ENCODE measurements around the gene ELN. TPM values are rescaled to one million over a fixed set of nuclear protein-coding genes. Genes with fewer than 3 reads are reported as not detected.

ELN gene
- total and polyA plus RNA-seq, 9 donors, result 13.2 to 51.5 (median 38.1) TPM

DNA sequence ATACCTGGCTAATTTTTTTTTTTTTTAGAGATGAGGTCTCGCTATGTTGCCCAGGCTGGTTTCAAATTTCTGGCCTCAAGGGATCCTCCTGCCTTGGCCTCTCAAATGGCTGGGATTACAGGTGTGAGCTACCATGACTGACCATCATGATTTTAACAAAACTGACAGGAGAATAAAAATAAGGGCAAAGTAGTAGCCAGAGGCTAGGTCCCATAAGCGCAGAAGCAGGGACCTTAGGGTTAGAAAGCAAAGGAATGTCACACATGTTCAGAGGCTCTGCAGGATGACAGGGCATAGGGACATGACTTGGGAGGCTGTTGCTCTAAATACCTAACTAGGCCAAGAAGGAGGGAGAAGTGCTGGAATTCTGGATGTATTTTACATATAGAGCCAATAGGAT, 50.5 kb downstream of the ELN start:
- Histone ChIP-seq H3K27me3 (no peaks in the 10 kb centered on the region), H3K4me3 (no peak overlapping the region), H3K27ac (no peak overlapping the region), H3K36me3 (no peaks in the 10 kb centered on the region), H3K4me1 (ENCODE audit: insufficient read depth) (no peaks in the 10 kb centered on the region), H3K9me3 (no peaks in the 10 kb centered on the region)
- 94 to 98% (median 98%) methylated on average over 2 of the region's 2 CpGs for WGBS, 3 donors
- intact Hi-C loops (cut with DNase I), result loop anchor here in 1 of 4 donors (5.0 kb wide), 1 partner anchor 51 kb away; the partner anchor contains the start of gene ELN
- TF ChIP-seq, protein P1, sequence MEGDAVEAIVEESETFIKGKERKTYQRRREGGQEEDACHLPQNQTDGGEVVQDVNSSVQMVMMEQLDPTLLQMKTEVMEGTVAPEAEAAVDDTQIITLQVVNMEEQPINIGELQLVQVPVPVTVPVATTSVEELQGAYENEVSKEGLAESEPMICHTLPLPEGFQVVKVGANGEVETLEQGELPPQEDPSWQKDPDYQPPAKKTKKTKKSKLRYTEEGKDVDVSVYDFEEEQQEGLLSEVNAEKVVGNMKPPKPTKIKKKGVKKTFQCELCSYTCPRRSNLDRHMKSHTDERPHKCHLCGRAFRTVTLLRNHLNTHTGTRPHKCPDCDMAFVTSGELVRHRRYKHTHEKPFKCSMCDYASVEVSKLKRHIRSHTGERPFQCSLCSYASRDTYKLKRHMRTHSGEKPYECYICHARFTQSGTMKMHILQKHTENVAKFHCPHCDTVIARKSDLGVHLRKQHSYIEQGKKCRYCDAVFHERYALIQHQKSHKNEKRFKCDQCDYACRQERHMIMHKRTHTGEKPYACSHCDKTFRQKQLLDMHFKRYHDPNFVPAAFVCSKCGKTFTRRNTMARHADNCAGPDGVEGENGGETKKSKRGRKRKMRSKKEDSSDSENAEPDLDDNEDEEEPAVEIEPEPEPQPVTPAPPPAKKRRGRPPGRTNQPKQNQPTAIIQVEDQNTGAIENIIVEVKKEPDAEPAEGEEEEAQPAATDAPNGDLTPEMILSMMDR (IDR thresholded peaks at IDR 0.05), result no peak
- TF ChIP-seq EP300 (IDR thresholded peaks at IDR 0.05) (no peak), POLR2A (IDR thresholded peaks at IDR 0.05) (no peak)
- no peak for DNase-seq

DNA sequence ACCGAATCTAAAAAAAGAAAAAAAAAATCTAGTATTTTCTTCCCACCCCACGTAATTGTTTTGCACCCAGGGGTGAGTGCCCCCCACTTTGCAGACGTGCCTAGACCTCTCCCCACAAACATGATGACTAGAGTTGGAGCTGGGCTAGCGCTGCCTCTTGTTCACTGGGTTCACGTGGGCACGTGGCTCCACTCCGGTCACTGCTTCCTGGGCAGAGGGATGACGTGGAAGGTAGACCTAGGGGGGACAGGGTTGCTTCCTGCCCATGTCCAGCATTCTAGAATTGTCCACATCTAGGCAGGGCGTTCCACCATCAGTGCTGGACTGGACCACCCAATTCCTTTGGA, 54.8 kb downstream of the ELN start:
- Histone ChIP-seq H3K9me3 (no peaks in the 10 kb centered on the region), H3K4me1 (ENCODE audit: insufficient read depth) (peaks cover 6% of the 10 kb centered on the region), H3K27ac (no peak overlapping the region), H3K4me3 (no peak overlapping the region), H3K27me3 (no peaks in the 10 kb centered on the region), H3K36me3 (no peaks in the 10 kb centered on the region)
- 81 to 85% (median 84%) methylated on average over 9 of the region's 9 CpGs for WGBS, 3 donors
- DNase-seq, result no peak
- TF ChIP-seq POLR2A (IDR thresholded peaks at IDR 0.05) (no peak), EP300 (IDR thresholded peaks at IDR 0.05) (no peak)
- TF ChIP-seq, protein P1 (IDR thresholded peaks at IDR 0.05), result no peak
- intact Hi-C loops (cut with DNase I), result loop anchor here in 1 of 4 donors (10.0 kb wide), 1 partner anchor 92 kb away; the partner anchor contains the start of gene EIF4H

DNA sequence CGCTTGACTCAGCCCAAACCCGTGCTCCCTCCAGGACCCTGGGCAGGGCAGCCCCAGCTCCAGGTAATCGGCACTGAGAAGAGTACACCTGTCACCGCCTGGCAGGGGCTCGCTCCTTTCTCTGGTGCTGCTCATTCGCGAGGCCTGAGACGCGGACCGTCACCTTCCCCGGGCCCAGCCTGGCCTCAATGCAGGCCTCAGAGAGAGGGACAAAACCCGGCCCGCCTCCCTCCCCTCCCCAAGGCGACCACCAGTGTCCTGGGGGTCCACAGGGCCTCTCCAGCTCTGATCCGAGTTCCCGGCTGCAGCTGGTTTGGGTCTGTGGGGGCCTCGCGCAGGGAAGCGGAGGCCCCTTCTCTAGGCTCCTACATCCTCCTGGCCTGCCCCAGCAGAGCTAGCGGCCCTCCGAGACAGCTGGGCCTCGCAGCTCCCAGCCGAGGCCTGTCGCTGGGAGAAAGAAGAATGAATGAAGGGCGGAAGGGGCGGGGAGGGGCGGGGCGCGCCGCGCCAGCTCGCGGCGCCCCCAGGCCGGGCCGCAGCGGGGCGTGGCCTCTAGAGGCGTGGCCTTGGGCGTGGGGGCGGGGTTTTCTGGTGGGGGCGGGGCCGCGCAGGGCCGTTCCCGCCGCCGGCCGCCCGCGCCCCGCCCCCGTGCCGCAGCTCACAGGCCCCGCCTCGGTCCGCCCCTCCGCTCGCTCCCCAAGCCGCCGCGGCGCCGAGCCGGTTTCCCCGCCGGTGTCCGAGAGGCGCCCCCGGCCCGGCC, 55.3 kb downstream of the ELN start, which contains the start of gene LIMK1:
Gene LIMK1 (plus strand): TSS at position 688 of the 760 bp plus-strand sequence. CDS start 187 bp downstream, outside the sequence.
- Histone ChIP-seq H3K9me3 (no peaks in the 10 kb centered on the region), H3K27me3 (no peaks in the 10 kb centered on the region), H3K36me3 (no peaks in the 10 kb centered on the region), H3K4me1 (ENCODE audit: insufficient read depth) (peaks cover 6% of the 10 kb centered on the region), H3K4me3 (peak within 1 kb of the TSS; percentile 84), H3K27ac (peak within 1 kb of the TSS; percentile 12 to 51)
- no peak for TF ChIP-seq EP300 (IDR thresholded peaks at IDR 0.05)
- TF ChIP-seq, protein P1 (IDR thresholded peaks at IDR 0.05), result no peak
- no peak for TF ChIP-seq POLR2A (IDR thresholded peaks at IDR 0.05)
- intact Hi-C loops (cut with DNase I), result loop anchor here in 1 of 4 donors (10.0 kb wide), 1 partner anchor 92 kb away; the partner anchor contains the start of gene EIF4H
- WGBS, 3 donors, result 7 to 16% (median 14%) methylated on average over 24 to 71 of the region's 71 CpGs
- peak; percentile 76 to 89 (median 86) for DNase-seq

DNA sequence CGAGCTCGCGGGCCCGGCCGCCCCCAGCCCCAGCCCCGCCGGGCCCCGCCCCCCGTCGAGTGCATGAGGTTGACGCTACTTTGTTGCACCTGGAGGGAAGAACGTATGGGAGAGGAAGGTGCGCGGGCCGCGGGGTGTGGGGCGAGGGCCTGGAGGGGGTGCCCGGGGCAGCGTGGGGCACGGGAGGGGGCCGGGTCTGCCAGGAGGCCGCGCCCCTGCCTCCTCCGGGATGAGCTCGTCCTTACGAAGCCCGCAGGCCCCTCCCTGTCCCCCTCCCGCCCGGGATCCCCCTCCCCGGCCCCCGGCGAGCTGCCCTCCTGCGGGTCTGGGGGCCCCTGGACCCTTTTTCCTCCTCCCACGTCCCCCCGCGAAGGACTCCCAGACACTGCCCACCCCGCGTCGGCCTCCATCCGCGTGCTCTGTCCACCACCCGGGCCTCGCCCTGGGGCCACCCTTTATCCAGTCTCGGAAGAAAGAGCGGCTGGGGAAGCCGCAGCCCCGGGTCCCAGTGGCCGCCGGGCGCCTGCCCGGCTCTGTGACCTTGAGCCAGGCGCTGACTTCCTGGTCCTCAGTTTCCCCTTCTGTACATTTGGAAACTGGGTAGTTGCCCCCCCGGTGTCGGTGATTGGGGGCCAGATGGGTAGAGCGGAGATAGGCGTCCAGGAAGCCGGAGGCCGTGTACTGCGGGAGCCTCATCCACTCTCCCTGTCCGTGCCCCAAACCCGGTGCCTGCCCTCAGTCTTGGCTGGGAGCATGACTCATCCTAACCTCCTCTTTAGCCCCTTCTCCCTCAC, 56.2 kb downstream of the ELN start:
- Histone ChIP-seq H3K4me3 (peak overlapping the region; percentile 84), H3K4me1 (ENCODE audit: insufficient read depth) (peaks cover 6% of the 10 kb centered on the region), H3K27ac (peak overlapping the region; percentile 12 to 51), H3K9me3 (no peaks in the 10 kb centered on the region), H3K36me3 (no peaks in the 10 kb centered on the region), H3K27me3 (no peaks in the 10 kb centered on the region)
- TF ChIP-seq, protein P1 (IDR thresholded peaks at IDR 0.05), result no peak
- TF ChIP-seq POLR2A (IDR thresholded peaks at IDR 0.05) (no peak), EP300 (IDR thresholded peaks at IDR 0.05) (no peak)
- 1 to 4% (median 1%) methylated on average over 23 to 60 of the region's 61 CpGs for WGBS, 3 donors
- DNase-seq, result peak; percentile 54 to 71 (median 64)
- intact Hi-C loops (cut with DNase I), result loop anchor here in 1 of 4 donors (10.0 kb wide), 1 partner anchor 91 kb away; the partner anchor contains the start of gene EIF4H
